ENCODE measurements around the gene GAN.

GAN gene

GRCh38 chr16:81275064-81275532 lies 39.7 kb upstream of the GAN start:
- Histone ChIP-seq H3K4me1 (ENCODE audit: control extremely low read depth in 1 of 4, control insufficient read depth in 4 of 4, insufficient read depth in 4 of 4, low read length in 3 of 4) (no peaks in the 10 kb centered on the region), H3K27ac (ENCODE audit: insufficient read depth in 1 of 2, low read depth in 1 of 2, low read length in 2 of 2, poor library complexity in 1 of 2, severe bottlenecking in 2 of 2) (no peak overlapping the region), H3K4me3 (ENCODE audit: control insufficient read depth in 1 of 7, extremely low read depth in 1 of 7, insufficient read depth in 4 of 7, low read depth in 2 of 7, low read length in 6 of 7) (no peak overlapping the region), H3K36me3 (ENCODE audit: control insufficient read depth in 4 of 4, insufficient read depth in 4 of 4, low read length in 3 of 4) (no peaks in the 10 kb centered on the region), H3K27me3 (replicated peaks in 2 of 5; ENCODE audit: control insufficient read depth in 4 of 5, insufficient read depth in 5 of 5, low read length in 4 of 5) (no peaks in the 10 kb centered on the region), H3K9me3 (ENCODE audit: control extremely low read depth in 1 of 5, control insufficient read depth in 4 of 5, insufficient read depth in 2 of 5, low read depth in 1 of 5, low read length in 4 of 5) (no peaks in the 10 kb centered on the region)
- WGBS (ENCODE audit: insufficient coverage), result 93% methylated on average over 9 of the region's 9 CpGs
- ChIA-PET POLR2A (no interaction called here), CTCF (no interaction called here)
- DNase-seq, result no peak

GRCh38 chr16:81275795-81276194 lies 39.0 kb upstream of the GAN start:
- ChIA-PET POLR2A (no interaction called here), CTCF (no interaction called here)
- no peak overlapping the region for H3K27ac ChIP-seq (ENCODE audit: insufficient read depth in 1 of 2, low read depth in 1 of 2, low read length in 2 of 2, poor library complexity in 1 of 2, severe bottlenecking in 2 of 2)
- WGBS (ENCODE audit: insufficient coverage), result 100% methylated on average over 8 of the region's 9 CpGs
- H3K27me3 ChIP-seq (replicated peaks in 2 of 5; ENCODE audit: control insufficient read depth in 4 of 5, insufficient read depth in 5 of 5, low read length in 4 of 5), result no peaks in the 10 kb centered on the region
- H3K9me3 ChIP-seq (ENCODE audit: control extremely low read depth in 1 of 5, control insufficient read depth in 4 of 5, insufficient read depth in 2 of 5, low read depth in 1 of 5, low read length in 4 of 5), result no peaks in the 10 kb centered on the region
- H3K36me3 ChIP-seq (ENCODE audit: control insufficient read depth in 4 of 4, insufficient read depth in 4 of 4, low read length in 3 of 4), result no peaks in the 10 kb centered on the region
- no peak for DNase-seq
- H3K4me1 ChIP-seq (ENCODE audit: control extremely low read depth in 1 of 4, control insufficient read depth in 4 of 4, insufficient read depth in 4 of 4, low read length in 3 of 4), result peaks cover 0 to 5% (median 1%) of the 10 kb centered on the region in 4 experiments
- no peak overlapping the region for H3K4me3 ChIP-seq (ENCODE audit: control insufficient read depth in 1 of 7, extremely low read depth in 1 of 7, insufficient read depth in 4 of 7, low read depth in 2 of 7, low read length in 6 of 7)

GRCh38 chr16:81276323-81276722 lies 38.4 kb upstream of the GAN start:
- ChIA-PET POLR2A (no interaction called here), CTCF (no interaction called here)
- Histone ChIP-seq H3K27me3 (replicated peaks in 2 of 5; ENCODE audit: control insufficient read depth in 4 of 5, insufficient read depth in 5 of 5, low read length in 4 of 5) (no peaks in the 10 kb centered on the region), H3K4me3 (ENCODE audit: control insufficient read depth in 1 of 7, extremely low read depth in 1 of 7, insufficient read depth in 4 of 7, low read depth in 2 of 7, low read length in 6 of 7) (no peak overlapping the region), H3K4me1 (ENCODE audit: control extremely low read depth in 1 of 4, control insufficient read depth in 4 of 4, insufficient read depth in 4 of 4, low read length in 3 of 4) (peaks cover 0 to 10% (median 3%) of the 10 kb centered on the region in 4 experiments), H3K27ac (ENCODE audit: insufficient read depth in 1 of 2, low read depth in 1 of 2, low read length in 2 of 2, poor library complexity in 1 of 2, severe bottlenecking in 2 of 2) (no peak overlapping the region), H3K36me3 (ENCODE audit: control insufficient read depth in 4 of 4, insufficient read depth in 4 of 4, low read length in 3 of 4) (no peaks in the 10 kb centered on the region), H3K9me3 (ENCODE audit: control extremely low read depth in 1 of 5, control insufficient read depth in 4 of 5, insufficient read depth in 2 of 5, low read depth in 1 of 5, low read length in 4 of 5) (no peaks in the 10 kb centered on the region)
- WGBS (ENCODE audit: insufficient coverage), result 100% methylated on average over 2 of the region's 3 CpGs
- DNase-seq, result no peak

DNA sequence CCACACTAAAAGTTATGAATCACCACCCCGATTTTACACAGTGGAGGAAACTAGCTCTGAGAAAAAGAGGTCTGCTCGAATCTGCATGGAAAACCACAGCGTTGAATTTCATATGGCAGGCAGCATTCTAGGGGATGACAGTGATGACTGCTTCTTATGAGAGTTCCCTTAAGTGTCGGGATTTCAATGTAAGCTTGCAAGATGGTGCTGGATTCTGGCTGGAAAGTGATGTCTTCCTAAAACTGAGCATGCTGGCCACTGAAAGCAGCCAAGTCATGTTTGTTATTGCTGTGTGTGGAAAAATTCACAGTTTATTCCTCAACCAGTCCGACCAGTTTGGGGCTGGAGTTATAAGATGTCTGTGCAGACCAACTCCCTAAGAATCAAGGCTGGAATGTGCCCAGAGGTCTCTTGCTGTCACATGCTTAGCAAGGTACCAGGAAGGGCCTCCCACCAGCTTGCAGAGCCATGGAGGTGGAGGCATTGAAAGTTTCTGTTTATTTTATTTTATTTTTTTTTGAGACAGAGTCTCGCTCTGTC lies 37.2 kb upstream of the GAN start:
- DNase-seq, result no peak
- Histone ChIP-seq H3K27ac (ENCODE audit: insufficient read depth in 1 of 2, low read depth in 1 of 2, low read length in 2 of 2, poor library complexity in 1 of 2, severe bottlenecking in 2 of 2) (no peak overlapping the region), H3K27me3 (replicated peaks in 2 of 5; ENCODE audit: control insufficient read depth in 4 of 5, insufficient read depth in 5 of 5, low read length in 4 of 5) (no peaks in the 10 kb centered on the region), H3K36me3 (ENCODE audit: control insufficient read depth in 4 of 4, insufficient read depth in 4 of 4, low read length in 3 of 4) (no peaks in the 10 kb centered on the region), H3K9me3 (ENCODE audit: control extremely low read depth in 1 of 5, control insufficient read depth in 4 of 5, insufficient read depth in 2 of 5, low read depth in 1 of 5, low read length in 4 of 5) (no peaks in the 10 kb centered on the region), H3K4me1 (ENCODE audit: control extremely low read depth in 1 of 4, control insufficient read depth in 4 of 4, insufficient read depth in 4 of 4, low read length in 3 of 4) (peaks cover 0 to 11% (median 4%) of the 10 kb centered on the region in 4 experiments), H3K4me3 (ENCODE audit: control insufficient read depth in 1 of 7, extremely low read depth in 1 of 7, insufficient read depth in 4 of 7, low read depth in 2 of 7, low read length in 6 of 7) (no peak overlapping the region)
- CTCF ChIA-PET, result interaction anchor here (1.0 kb wide), 1 partner anchor 16 kb away, joined by 3 read pairs; no protein-coding TSS in a partner anchor
- 94% methylated on average over 5 of the region's 6 CpGs for WGBS (ENCODE audit: insufficient coverage)
- POLR2A ChIA-PET, result no interaction called here

GRCh38 chr16:81278526-81278925 lies 36.2 kb upstream of the GAN start:
- peaks cover 0 to 11% (median 4%) of the 10 kb centered on the region in 4 experiments for H3K4me1 ChIP-seq (ENCODE audit: control extremely low read depth in 1 of 4, control insufficient read depth in 4 of 4, insufficient read depth in 4 of 4, low read length in 3 of 4)
- H3K27ac ChIP-seq (ENCODE audit: insufficient read depth in 1 of 2, low read depth in 1 of 2, low read length in 2 of 2, poor library complexity in 1 of 2, severe bottlenecking in 2 of 2), result no peak overlapping the region
- DNase-seq, result no peak
- WGBS (ENCODE audit: insufficient coverage), result 100% methylated on average over 1 of the region's 4 CpGs
- no peaks in the 10 kb centered on the region for H3K27me3 ChIP-seq (replicated peaks in 2 of 5; ENCODE audit: control insufficient read depth in 4 of 5, insufficient read depth in 5 of 5, low read length in 4 of 5)
- CTCF ChIA-PET, result interaction anchor here (1.0 kb wide), 1 partner anchor 17 kb away, joined by 4 read pairs; no protein-coding TSS in a partner anchor
- no peaks in the 10 kb centered on the region for H3K36me3 ChIP-seq (ENCODE audit: control insufficient read depth in 4 of 4, insufficient read depth in 4 of 4, low read length in 3 of 4)
- POLR2A ChIA-PET, result no interaction called here
- no peaks in the 10 kb centered on the region for H3K9me3 ChIP-seq (ENCODE audit: control extremely low read depth in 1 of 5, control insufficient read depth in 4 of 5, insufficient read depth in 2 of 5, low read depth in 1 of 5, low read length in 4 of 5)
- no peak overlapping the region for H3K4me3 ChIP-seq (ENCODE audit: control insufficient read depth in 1 of 7, extremely low read depth in 1 of 7, insufficient read depth in 4 of 7, low read depth in 2 of 7, low read length in 6 of 7)

- no peaks in the 10 kb centered on the region for H3K9me3 ChIP-seq (ENCODE audit: control extremely low read depth in 1 of 5, control insufficient read depth in 4 of 5, insufficient read depth in 2 of 5, low read depth in 1 of 5, low read length in 4 of 5)
- DNase-seq, result no peak
- ChIA-PET POLR2A (no interaction called here), CTCF (interaction anchor here (1.0 kb wide), 1 partner anchor 18 kb away, joined by 4 read pairs; no protein-coding TSS in a partner anchor)
- no peaks in the 10 kb centered on the region for H3K36me3 ChIP-seq (ENCODE audit: control insufficient read depth in 4 of 4, insufficient read depth in 4 of 4, low read length in 3 of 4)
- WGBS (ENCODE audit: insufficient coverage), result no CpG with 5 or more reads among the region's 4 CpGs
- no peak overlapping the region for H3K27ac ChIP-seq (ENCODE audit: insufficient read depth in 1 of 2, low read depth in 1 of 2, low read length in 2 of 2, poor library complexity in 1 of 2, severe bottlenecking in 2 of 2)
- no peaks in the 10 kb centered on the region for H3K27me3 ChIP-seq (replicated peaks in 2 of 5; ENCODE audit: control insufficient read depth in 4 of 5, insufficient read depth in 5 of 5, low read length in 4 of 5)
- H3K4me1 ChIP-seq (ENCODE audit: control extremely low read depth in 1 of 4, control insufficient read depth in 4 of 4, insufficient read depth in 4 of 4, low read length in 3 of 4), result peaks cover 0 to 11% (median 4%) of the 10 kb centered on the region in 4 experiments
- no peak overlapping the region for H3K4me3 ChIP-seq (ENCODE audit: control insufficient read depth in 1 of 7, extremely low read depth in 1 of 7, insufficient read depth in 4 of 7, low read depth in 2 of 7, low read length in 6 of 7)
Measured at GRCh38 chr16:81279392-81279791, 35.4 kb upstream of the GAN start.

- Histone ChIP-seq H3K36me3 (ENCODE audit: control insufficient read depth in 4 of 4, insufficient read depth in 4 of 4, low read length in 3 of 4) (no peaks in the 10 kb centered on the region), H3K9me3 (ENCODE audit: control extremely low read depth in 1 of 5, control insufficient read depth in 4 of 5, insufficient read depth in 2 of 5, low read depth in 1 of 5, low read length in 4 of 5) (no peaks in the 10 kb centered on the region), H3K27me3 (replicated peaks in 2 of 5; ENCODE audit: control insufficient read depth in 4 of 5, insufficient read depth in 5 of 5, low read length in 4 of 5) (no peaks in the 10 kb centered on the region), H3K4me1 (ENCODE audit: control extremely low read depth in 1 of 4, control insufficient read depth in 4 of 4, insufficient read depth in 4 of 4, low read length in 3 of 4) (peaks cover 0 to 11% (median 4%) of the 10 kb centered on the region in 4 experiments), H3K4me3 (ENCODE audit: control insufficient read depth in 1 of 7, extremely low read depth in 1 of 7, insufficient read depth in 4 of 7, low read depth in 2 of 7, low read length in 6 of 7) (no peak overlapping the region), H3K27ac (ENCODE audit: insufficient read depth in 1 of 2, low read depth in 1 of 2, low read length in 2 of 2, poor library complexity in 1 of 2, severe bottlenecking in 2 of 2) (no peak overlapping the region)
- WGBS (ENCODE audit: insufficient coverage), result no CpG with 5 or more reads among the region's 3 CpGs
- ChIA-PET POLR2A (no interaction called here), CTCF (interaction anchor here (0.7 kb wide), 1 partner anchor 90 kb away, joined by 3 read pairs; no protein-coding TSS in a partner anchor)
- peak; percentile 7 to 41 (median 41) for DNase-seq
Measured at GRCh38 chr16:81280393-81280792, 34.4 kb upstream of the GAN start.

All from common myeloid progenitor, CD34-positive (primary cell).